OCI-LY1 (cell line): ENCODE results near the gene MAGI2.

Experiments used
- CTCF ChIP-seq: fragments of 200-600 bp; sonication (generic), shearing (Covaris generic); IDR thresholded peaks from 2 replicates; pipeline ENCODE4 v1.5.1; 2017; ENCODE audit warnings: mild to moderate bottlenecking, antibody characterized with exemption, low read length, moderate library complexity, mixed read lengths
- EZH2 ChIP-seq: fragments of 200-600 bp; sonication (generic), shearing (Covaris generic); IDR thresholded peaks from 2 replicates; pipeline ENCODE4 v1.8.0; 2017; ENCODE audit warnings: borderline replicate concordance, mixed run types, mild to moderate bottlenecking, antibody characterized with exemption, low read length, moderate library complexity, mixed read lengths

GRCh38 chr7:79240413-79240812 lies 213.1 kb downstream of the MAGI2 start:
- no peak for TF ChIP-seq CTCF
- no peak for TF ChIP-seq EZH2
